ENCODE measurements around the gene CNTNAP1.
"Not testable (repeated sequence)": the region's sequence is repeated elsewhere in the genome, so short reads cannot be mapped to it uniquely, and the experiment has no call there.

Gene CNTNAP1

DNA sequence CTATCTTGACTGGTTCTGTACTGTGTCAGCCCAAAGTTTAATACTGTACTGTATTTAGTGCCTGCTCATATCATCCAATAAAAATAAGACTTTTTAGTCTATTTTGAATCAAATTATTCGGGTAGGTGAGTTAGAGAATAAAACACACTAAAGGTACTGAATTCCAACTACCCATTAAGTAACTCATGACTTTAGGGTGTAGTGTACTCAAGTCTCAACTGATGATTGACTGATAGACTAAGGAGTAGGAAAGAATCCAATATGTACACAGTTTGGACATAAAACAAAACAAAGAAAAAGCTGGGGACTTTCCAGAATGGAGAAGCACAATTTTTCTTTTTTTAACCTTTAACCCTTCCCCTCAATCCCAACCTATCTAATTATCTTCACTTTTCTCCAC is 58.4 kb downstream of the CNTNAP1 start:
- no peak for DNase-seq (ENCODE audit: low read depth)

DNA sequence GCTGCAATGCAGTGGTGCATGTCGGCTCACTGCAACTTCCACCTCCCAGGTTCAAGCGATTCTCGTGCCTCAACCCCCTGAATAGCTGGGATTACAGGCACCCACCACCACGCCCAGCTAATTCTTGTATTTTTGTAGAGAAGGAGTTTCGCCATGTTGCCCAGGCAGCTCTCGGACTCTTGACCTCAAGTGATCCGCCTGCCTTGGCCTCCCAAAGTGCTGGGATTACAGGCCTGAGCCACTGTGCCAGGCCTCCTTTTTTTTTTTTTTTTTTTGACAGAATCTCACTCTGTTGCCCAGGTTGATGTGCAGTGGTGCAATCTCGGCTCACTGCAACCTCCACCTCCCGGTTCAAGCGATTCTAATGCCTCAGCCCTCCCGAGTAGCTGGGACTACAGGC is 60.6 kb downstream of the CNTNAP1 start:
- DNase-seq (ENCODE audit: low read depth) = not testable (repeated sequence)

GRCh38 chr17:42743595-42744282 is 61.4 kb downstream of the CNTNAP1 start:
- DNase-seq (ENCODE audit: low read depth) = no peak

DNA sequence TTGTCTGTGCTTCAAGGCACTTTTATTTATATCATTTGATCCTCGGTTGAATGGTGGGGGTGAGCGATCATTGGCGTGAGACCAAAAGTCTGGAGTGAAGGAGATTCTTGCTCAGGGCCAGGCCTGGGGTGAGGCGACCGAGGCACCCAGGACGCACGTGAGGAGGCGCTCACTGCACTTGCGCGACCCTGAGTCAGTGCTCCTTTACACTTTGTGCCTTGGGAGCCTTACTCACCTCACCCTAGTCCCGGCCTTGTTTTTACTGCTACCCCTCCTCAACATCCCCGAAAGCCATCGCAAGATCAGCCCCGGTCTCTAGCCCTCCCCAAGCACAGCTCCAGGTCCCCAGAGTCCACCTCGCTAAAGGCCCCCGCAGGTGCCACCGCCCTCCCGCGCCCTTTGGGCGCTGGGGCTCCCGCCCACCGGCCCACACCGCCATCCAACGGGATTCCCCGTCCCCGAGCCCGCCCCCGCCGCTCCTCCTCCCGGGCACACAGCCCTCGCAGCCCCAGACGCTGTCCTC is 62.0 kb downstream of the CNTNAP1 start:
- peak; percentile 69 for DNase-seq (ENCODE audit: low read depth)

GRCh38 chr17:42744806-42745617 is 62.7 kb downstream of the CNTNAP1 start, which contains the start of gene EZH1:
Gene EZH1 (minus strand): TSS chr17:42745040. CDS start chr17:42728941, 16,099 bp downstream.
- peak; percentile 95 for DNase-seq (ENCODE audit: low read depth)

- no peak for DNase-seq (ENCODE audit: low read depth)
These were observed 66.0 kb downstream of the CNTNAP1 start for GRCh38 chr17:42748202-42748907.

DNA sequence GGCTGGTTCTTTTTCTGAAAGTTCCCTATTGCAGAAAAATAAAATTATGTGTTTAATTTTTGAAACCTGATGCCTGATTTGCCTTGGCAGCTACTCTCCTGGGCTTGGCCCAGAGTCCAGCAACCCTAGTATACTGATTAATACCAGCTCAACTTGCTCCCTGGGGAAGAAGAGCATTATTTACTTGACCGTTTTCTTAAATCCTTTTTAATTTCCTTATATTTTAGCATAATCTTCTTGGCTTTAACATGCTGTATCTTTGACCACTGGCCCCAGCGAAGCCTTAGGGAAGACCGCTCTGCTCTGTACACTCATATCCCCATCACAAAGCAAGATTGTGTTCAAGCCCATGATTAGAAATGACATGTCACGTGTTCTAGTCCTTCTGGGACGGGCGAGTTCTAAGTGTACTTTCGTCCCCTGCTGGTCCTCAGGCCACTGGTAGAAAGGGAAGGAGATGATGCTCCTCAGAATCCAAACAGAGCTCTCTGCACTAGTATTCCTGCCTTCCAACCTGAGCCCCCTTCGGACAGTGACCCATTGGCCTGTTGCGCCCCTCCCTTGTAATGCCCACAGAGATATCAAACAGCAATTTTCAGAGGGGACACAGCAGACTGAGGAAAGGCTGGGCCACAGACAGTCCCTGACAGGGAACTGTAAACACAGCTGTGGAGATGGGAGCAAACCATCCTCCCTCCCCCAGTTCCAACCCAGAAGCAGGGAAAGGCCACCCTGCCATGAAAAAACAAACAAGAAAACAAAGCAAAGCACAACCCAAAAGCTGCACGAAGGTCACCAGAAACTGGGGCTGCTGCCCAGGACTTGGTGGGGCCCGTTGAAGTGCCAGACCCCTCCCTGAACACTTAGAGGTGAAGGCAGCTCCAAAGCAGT is 66.8 kb downstream of the CNTNAP1 start:
- DNase-seq (ENCODE audit: low read depth) = no peak
